ENCODE data around the gene HDAC9.

HDAC9 gene

DNA sequence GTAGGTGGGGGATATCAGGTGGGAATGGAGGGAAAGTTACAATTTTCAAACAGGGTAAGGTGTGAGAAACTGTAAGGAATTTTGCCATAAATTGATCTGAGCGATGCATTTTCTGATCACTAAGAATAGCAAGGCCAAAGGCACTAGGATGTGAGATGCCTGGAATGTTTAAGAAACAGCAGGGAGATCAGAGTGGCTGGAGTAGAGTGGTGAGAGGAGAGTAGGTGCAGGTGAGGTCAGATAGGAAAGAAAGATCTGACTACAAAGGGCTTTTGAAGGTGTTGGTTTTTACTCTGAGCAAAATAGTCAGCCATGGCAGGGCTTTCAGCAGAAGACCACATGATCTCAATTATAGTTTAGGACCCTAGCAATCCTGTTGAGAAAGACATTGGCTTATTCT, 55.0 kb downstream of the HDAC9 start:
- no peak overlapping the region for H3K27ac ChIP-seq
- no peak for DNase-seq (ENCODE audit: low read depth, low spot score)

- no peak overlapping the region for H3K27ac ChIP-seq
- DNase-seq (ENCODE audit: low read depth, low spot score): no peak
These were observed 56.9 kb downstream of the HDAC9 start for GRCh38 chr7:18552316-18552916.

DNA sequence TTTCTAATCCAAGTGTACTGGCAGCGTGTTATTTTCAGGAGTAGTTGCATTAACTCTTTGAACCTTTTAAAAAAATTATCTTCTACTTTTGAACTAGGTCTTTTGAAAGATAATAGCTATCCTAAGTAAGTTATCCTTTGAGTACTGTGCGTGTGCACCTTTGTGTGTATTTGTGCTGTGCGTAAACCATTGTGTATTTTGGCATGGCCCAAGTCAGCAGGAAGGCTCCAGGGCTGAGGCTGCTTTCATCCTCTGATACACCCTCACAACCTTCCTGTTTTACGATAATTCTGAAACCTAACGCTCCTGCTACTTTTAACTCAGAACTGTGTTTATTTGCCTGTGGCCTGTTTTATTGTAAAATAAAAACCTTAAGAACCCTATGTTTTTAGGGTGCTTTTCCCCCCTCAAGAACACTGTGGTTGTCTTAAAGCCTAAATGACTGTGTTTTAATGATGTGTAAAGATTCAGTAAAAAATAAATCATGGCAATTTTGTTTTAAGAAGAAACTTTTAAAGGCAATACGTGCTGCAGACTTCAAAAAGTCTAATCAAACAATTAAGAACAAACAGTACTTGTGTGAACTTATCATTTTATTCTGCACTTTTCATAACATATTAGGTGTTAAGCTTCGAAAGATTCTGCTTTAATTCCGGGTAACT, 57.5 kb downstream of the HDAC9 start:
- DNase-seq (ENCODE audit: low read depth, low spot score): no peak
- no peak overlapping the region for H3K27ac ChIP-seq

- H3K27ac ChIP-seq: no peak overlapping the region
- DNase-seq (ENCODE audit: low read depth, low spot score): no peak
These were observed 58.1 kb downstream of the HDAC9 start for GRCh38 chr7:18553605-18554003.

DNA sequence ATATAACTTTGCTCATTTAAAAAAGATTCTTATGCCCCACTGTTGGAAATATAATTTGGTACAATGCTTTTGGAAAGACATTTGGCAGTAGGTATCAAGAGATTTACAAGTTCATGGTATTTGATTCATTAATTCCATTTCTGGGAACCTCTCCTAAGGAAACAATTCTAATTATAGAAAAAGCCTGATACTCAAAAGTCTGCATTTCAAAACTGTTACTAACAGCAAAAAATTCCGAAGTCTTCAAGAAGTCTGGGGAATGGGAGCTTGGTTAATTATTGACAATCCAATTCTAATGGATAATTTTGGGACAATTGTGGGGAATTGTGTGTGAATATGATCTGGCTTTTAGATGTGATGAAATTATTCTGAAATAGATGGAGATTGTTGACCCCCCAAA, 59.6 kb downstream of the HDAC9 start:
- no peak for DNase-seq (ENCODE audit: low read depth, low spot score)
- no peak overlapping the region for H3K27ac ChIP-seq

GRCh38 chr7:18555968-18556367, 60.4 kb downstream of the HDAC9 start:
- H3K27ac ChIP-seq: no peak overlapping the region
- DNase-seq (ENCODE audit: low read depth, low spot score): no peak

DNA sequence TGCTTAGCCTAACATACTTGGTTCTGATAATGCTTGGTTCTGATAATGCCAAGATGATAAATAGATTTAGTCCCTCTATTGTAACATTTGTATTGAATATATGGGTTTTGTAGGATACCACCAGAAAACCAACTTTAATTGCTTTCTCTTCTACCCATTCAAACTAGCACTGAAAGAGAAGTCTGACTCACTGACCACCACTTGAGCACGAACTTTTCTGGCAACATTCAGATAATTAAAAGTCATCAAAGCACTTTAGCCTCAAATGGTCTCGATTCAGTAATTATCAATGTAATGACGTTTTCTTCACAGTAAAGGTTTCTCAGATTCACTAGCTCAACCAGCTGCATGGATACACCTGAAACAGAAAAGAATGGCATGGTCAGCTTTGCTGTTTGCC, 63.0 kb downstream of the HDAC9 start:
- no peak for DNase-seq (ENCODE audit: low read depth, low spot score)
- no peak overlapping the region for H3K27ac ChIP-seq

DNA sequence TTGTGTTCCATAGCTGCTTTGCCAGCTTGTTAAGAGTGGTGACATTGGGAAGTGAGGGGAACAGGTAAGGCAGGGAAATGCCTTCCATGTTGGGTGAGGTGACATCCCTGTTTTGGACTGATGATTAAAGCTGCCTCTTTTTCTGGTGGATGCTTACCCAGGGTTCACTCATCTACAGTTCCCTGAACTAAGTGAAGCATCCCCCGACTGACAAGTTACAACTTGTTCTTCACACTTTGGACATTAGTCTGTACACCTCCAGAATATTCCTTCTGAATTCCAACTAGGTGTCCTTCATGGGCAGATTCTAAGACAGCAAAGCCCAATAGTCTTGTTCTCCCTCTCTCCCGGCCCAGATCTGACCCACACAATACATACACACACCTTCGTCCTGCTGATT, 63.4 kb downstream of the HDAC9 start:
- H3K27ac ChIP-seq: no peak overlapping the region
- no peak for DNase-seq (ENCODE audit: low read depth, low spot score)

- DNase-seq (ENCODE audit: low read depth, low spot score): no peak
- H3K27ac ChIP-seq: no peak overlapping the region
These were observed 64.2 kb downstream of the HDAC9 start for GRCh38 chr7:18559756-18560155.

- no peak overlapping the region for H3K27ac ChIP-seq
- DNase-seq (ENCODE audit: low read depth, low spot score): no peak
These were observed 69.2 kb downstream of the HDAC9 start for GRCh38 chr7:18564779-18565178.

DNA sequence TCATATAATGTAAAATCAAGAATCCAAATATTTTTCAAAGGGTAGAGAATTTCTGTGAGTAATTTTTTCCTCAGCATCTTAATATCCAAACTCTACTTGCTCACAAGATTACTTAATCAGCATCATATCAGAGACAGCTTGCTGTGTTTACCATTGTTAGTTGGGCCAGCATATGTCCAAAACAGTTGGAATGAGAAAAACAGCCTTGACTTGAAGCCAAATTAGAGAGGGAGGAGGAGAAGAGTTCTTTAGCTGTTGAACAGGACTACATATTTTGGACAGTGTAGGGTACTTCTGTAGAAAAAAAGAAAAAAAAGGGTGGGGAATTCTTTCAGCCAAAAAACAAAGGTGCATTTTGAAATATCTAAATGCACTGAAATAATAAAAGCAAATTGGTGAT, 69.8 kb downstream of the HDAC9 start:
- no peak for DNase-seq (ENCODE audit: low read depth, low spot score)

GRCh38 chr7:18566205-18566604, 70.7 kb downstream of the HDAC9 start:
- H3K27ac ChIP-seq: no peak overlapping the region
- no peak for DNase-seq (ENCODE audit: low read depth, low spot score)

More for the DNA sequence above, 69.8 kb downstream of the HDAC9 start:
- H3K27ac ChIP-seq: no peak overlapping the region

GRCh38 chr7:18566829-18567228, 71.3 kb downstream of the HDAC9 start:
- H3K27ac ChIP-seq: no peak overlapping the region
- DNase-seq (ENCODE audit: low read depth, low spot score): no peak

DNA sequence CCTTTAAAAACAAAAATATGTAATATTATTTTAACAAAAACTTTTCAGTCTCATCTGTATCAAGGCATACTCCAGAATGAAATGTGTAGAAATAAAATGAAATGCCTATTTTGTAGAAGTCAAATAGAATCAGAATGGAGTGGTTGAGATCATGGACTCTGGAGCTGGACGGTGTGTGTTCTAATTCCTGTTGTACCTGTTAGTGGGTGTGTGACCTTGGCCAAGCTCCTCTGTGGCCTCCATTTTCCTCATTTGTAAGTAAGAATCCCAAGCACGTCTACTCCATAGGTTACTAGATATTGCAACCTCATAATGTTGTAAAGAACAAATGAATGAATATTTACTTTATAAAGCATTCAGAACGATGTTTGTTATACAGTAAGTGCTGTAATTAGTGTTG, 74.9 kb downstream of the HDAC9 start:
- DNase-seq (ENCODE audit: low read depth, low spot score): no peak
- H3K27ac ChIP-seq: no peak overlapping the region

- H3K27ac ChIP-seq: no peak overlapping the region
- DNase-seq (ENCODE audit: low read depth, low spot score): no peak
These were observed 75.4 kb downstream of the HDAC9 start for GRCh38 chr7:18570890-18571478.

DNA sequence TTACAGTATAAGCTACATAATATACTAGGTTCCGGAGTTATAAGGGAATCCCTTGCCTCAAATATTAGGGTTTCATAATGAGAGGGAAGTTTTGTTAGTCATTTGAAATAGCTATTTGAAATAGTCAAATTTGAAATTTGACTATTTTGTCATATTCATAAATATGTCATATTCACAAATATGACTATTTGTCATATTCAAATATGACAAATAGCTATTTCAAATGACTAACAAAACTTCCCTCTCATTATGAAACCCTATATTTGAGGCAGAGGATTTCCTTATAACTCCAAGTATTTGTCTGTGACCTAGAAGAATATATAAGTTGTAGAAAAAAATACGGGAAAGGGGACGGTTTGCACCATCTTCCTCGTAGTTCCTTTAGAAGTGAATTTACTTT, 76.6 kb downstream of the HDAC9 start:
- H3K27ac ChIP-seq: no peak overlapping the region
- no peak for DNase-seq (ENCODE audit: low read depth, low spot score)

GRCh38 chr7:18572885-18573284, 77.3 kb downstream of the HDAC9 start:
- DNase-seq (ENCODE audit: low read depth, low spot score): no peak
- no peak overlapping the region for H3K27ac ChIP-seq

- DNase-seq (ENCODE audit: low read depth, low spot score): no peak
- no peak overlapping the region for H3K27ac ChIP-seq
These were observed 78.1 kb downstream of the HDAC9 start for GRCh38 chr7:18573410-18574234.

DNA sequence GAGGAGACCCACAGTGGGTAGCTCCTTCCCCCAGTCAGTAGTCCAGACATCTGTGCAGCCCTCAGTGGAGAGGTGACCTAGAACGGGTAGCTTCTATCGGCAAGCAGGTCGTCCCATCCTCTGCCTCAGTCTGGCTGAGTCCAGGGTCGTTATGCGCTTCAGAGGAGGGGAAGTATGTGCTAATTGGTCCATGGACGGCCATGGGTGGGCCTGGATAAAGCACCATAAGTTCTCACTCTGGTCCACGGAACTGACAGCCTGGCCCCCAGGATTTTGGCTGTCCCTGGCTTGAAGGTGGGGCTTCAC, 78.6 kb downstream of the HDAC9 start:
- no peak for DNase-seq (ENCODE audit: low read depth, low spot score)
- no peak overlapping the region for H3K27ac ChIP-seq

- DNase-seq (ENCODE audit: low read depth, low spot score): no peak
These were observed 79.1 kb downstream of the HDAC9 start for GRCh38 chr7:18574676-18575075.

More at GRCh38 chr7:18574676-18575075, 79.1 kb downstream of the HDAC9 start:
- H3K27ac ChIP-seq: no peak overlapping the region
